Panc1 (cell line): Measurements from ENCODE around the gene KRT6C. TPM values are rescaled to one million over a fixed set of nuclear protein-coding genes. Genes with fewer than 3 reads are reported as not detected.

Experiments used
- ATAC-seq: fragments of 200-7000 bp; cut with Tn5 transposase; 2 replicates; pipeline ENCODE4 v1.9.1; 2020; ENCODE audit warnings: mild to moderate bottlenecking, moderate library complexity
- BruUV-seq: library from RNA; stranded (reverse); fragments of 400-500 nt; replicated peaks from 2 replicates; lab custom pipeline; 2021; lab: Mats Ljungman, UMichigan
- CTCF ChIA-PET: fragments of 300-600 bp; sonication (Branson Sonifier 250); formaldehyde crosslinking; loops from one replicate; lab custom pipeline; 2022; ENCODE audit warnings: antibody characterized with exemption; lab: Charles Lee
- POLR2A ChIA-PET: fragments of 300-600 bp; sonication (Branson Sonifier 250); formaldehyde crosslinking; loops from one replicate; lab custom pipeline; 2022; ENCODE audit warnings: antibody characterized with exemption; lab: Charles Lee
- DNase-seq: peaks from one replicate; pipeline ENCODE4 v3.0.0-alpha.2; 2010; ENCODE audit warnings: low read depth, low spot score
- H3K27ac ChIP-seq: 2 replicates; pipeline ENCODE4 v1.5.1; 2011; ENCODE audit warnings: mild to moderate bottlenecking, low read length, inconsistent platforms
- H3K27me3 ChIP-seq: fragments of 200-500 bp; sonication (Bioruptor generic); 2 replicates; pipeline ENCODE4 v1.6.0; 2014; ENCODE audit warnings: low read length, inconsistent platforms; ENCODE audit not compliant: control insufficient read depth, insufficient read depth
- H3K36me3 ChIP-seq: fragments of 200-500 bp; sonication (Bioruptor generic); 2 replicates; pipeline ENCODE4 v1.5.1; 2014; ENCODE audit warnings: inconsistent platforms, mild to moderate bottlenecking, low read length, moderate library complexity; ENCODE audit not compliant: control insufficient read depth, insufficient read depth
- H3K4me1 ChIP-seq: 2 replicates; pipeline ENCODE4 v1.5.1; 2011; ENCODE audit warnings: inconsistent platforms, mild to moderate bottlenecking, low read length, moderate library complexity; ENCODE audit not compliant: control insufficient read depth, insufficient read depth
- H3K4me3 ChIP-seq, 2 experiments: 2 replicates each; pipeline ENCODE4 v1.5.1; 2011 to 2012; ENCODE audit warnings: low read depth in 2 of 2, low read length in 2 of 2, mild to moderate bottlenecking in 2 of 2, inconsistent platforms in 1 of 2, moderate library complexity in 1 of 2
- H3K9me3 ChIP-seq: fragments of 200-500 bp; sonication (Bioruptor generic); 2 replicates; pipeline ENCODE4 v1.5.1; 2014; ENCODE audit warnings: low read depth, mild to moderate bottlenecking, inconsistent platforms, low read length, moderate library complexity; ENCODE audit not compliant: control insufficient read depth, insufficient read depth
- CTCF ChIP-seq: fragments of 450-650 bp; IDR thresholded peaks from 2 replicates; pipeline ENCODE4 v1.5.1; 2017; ENCODE audit warnings: mild to moderate bottlenecking
- POLR2AphosphoS5 ChIP-seq: IDR thresholded peaks from 2 replicates; pipeline ENCODE4 v1.6.1; 2012; ENCODE audit warnings: mild to moderate bottlenecking, low read depth, low read length, moderate library complexity
- REST ChIP-seq, 2 experiments: IDR thresholded peaks; 2 replicates each; pipeline ENCODE4 v1.6.1; 2011 to 2012; ENCODE audit warnings: low read depth in 2 of 2, control low read depth in 1 of 2, low read length in 1 of 2, mild to moderate bottlenecking in 1 of 2, moderate library complexity in 1 of 2; ENCODE audit not compliant: insufficient read depth in 1 of 2
- SIN3A ChIP-seq: IDR thresholded peaks from 2 replicates; pipeline ENCODE4 v1.6.1; 2012; ENCODE audit warnings: low read depth, mild to moderate bottlenecking, low read length, moderate library complexity, borderline replicate concordance; ENCODE audit not compliant: insufficient read depth
- TCF7L2 ChIP-seq: IDR thresholded peaks from 2 replicates; pipeline ENCODE4 v1.6.1; 2011; ENCODE audit warnings: mild to moderate bottlenecking, low read depth, low read length, inconsistent platforms
- in situ Hi-C: cut with HindIII; loops from 2 replicates; pipeline ENCODE4 v1.10.0; 2016; ENCODE audit warnings: low sequenced_read_pairs, low pct_unique_long_range_greater_than_20kb
- intact Hi-C: fragments of 100-400 bp; cut with micrococcal nuclease; formaldehyde crosslinking; loops from one replicate; pipeline ENCODE4 v1.10.0; 2022; ENCODE audit not compliant: unreplicated experiment
- total RNA-seq: library from RNA; stranded (reverse); gene quantifications from one replicate; pipeline ENCODE4 v1.2.1, GENCODE V29; 2021; ENCODE audit not compliant: unreplicated experiment

The KRT6C gene
- total RNA-seq, 1 experiment from 2014 or later, result not detected

GRCh38 chr12:52477651-52478050 is 4.0 kb upstream of the KRT6C start:
- no peak overlapping the region for H3K4me3 ChIP-seq
- TF ChIP-seq POLR2AphosphoS5 (no peak), SIN3A (no peak), CTCF (no peak), REST (IDR thresholded peaks at IDR 0.05; ENCODE audit: insufficient read depth in 1 of 2, low read depth in 2 of 2, low read length in 1 of 2) (no peak), TCF7L2 (no peak)
- CTCF ChIA-PET, result no interaction called here
- DNase-seq (no peak), ATAC-seq (no peak)
- no TSS peak for BruUV-seq
- H3K9me3 ChIP-seq, result no peaks in the 10 kb centered on the region; the same call in 1 of the 2 replicates
- in situ Hi-C loops (no loop called here), intact Hi-C loops (no loop called here)
- peaks cover 3% of the 10 kb centered on the region for H3K27me3 ChIP-seq
- no peaks in the 10 kb centered on the region for H3K4me1 ChIP-seq
- no peak overlapping the region for H3K27ac ChIP-seq
- no peaks in the 10 kb centered on the region for H3K36me3 ChIP-seq
- POLR2A ChIA-PET, result interaction anchor here (1.1 kb wide), 1 partner anchor 20 kb away, joined by 3 read pairs; no protein-coding TSS in a partner anchor

GRCh38 chr12:52474212-52474611 is 607 bp upstream of the KRT6C start:
- H3K27me3 ChIP-seq, result no peaks in the 10 kb centered on the region; the same call in 1 of the 2 replicates
- H3K4me3 ChIP-seq, result no peak overlapping the region
- H3K36me3 ChIP-seq, result no peaks in the 10 kb centered on the region
- ATAC-seq (no peak), DNase-seq (no peak)
- H3K9me3 ChIP-seq, result no peaks in the 10 kb centered on the region; the same call in 1 of the 2 replicates
- ChIA-PET CTCF (no interaction called here), POLR2A (no interaction called here)
- in situ Hi-C loops, result no loop called here
- intact Hi-C loops, result no loop called here
- no TSS peak for BruUV-seq
- H3K27ac ChIP-seq, result no peak overlapping the region
- H3K4me1 ChIP-seq, result no peaks in the 10 kb centered on the region
- no peak for TF ChIP-seq SIN3A
- TF ChIP-seq CTCF, result no peak
- no peak for TF ChIP-seq POLR2AphosphoS5
- no peak for TF ChIP-seq REST (IDR thresholded peaks at IDR 0.05; ENCODE audit: insufficient read depth in 1 of 2, low read depth in 2 of 2, low read length in 1 of 2)
- no peak for TF ChIP-seq TCF7L2
